ENCODE measurements around the gene CTU2.

The CTU2 gene

DNA sequence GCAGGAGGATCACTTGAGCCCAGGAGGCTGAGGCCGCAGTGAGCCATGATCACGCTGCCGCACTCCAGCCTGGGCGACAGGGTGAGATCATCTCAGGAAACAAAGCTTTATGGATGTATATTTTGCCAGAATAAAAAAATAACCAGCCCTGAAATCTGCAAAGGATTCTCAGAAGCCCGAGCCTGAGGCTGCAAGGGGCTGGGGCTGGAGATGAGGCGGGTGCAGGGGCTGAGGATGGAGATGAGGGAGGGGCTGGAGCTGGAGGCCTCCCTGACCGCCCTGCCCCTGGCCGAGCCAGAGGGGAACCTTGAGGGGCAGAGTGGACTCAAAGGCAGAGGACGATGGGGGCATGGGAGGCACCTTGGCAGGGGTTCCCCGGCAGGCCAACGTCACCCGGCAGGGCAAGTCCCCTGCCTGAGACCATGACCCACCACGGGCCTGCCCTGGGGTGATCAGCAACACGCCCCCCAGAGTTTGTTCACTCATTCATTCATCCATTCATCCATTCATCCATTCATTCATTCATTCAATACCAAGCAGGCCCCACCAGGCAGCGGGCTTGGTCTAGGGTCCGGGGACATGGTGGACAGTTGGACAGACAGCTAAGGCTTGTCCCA is 46.2 kb downstream of the CTU2 start:
- no peak for DNase-seq (ENCODE audit: low spot score)
- no peak overlapping the region for H3K27ac ChIP-seq
- TF ChIP-seq, protein P1, sequence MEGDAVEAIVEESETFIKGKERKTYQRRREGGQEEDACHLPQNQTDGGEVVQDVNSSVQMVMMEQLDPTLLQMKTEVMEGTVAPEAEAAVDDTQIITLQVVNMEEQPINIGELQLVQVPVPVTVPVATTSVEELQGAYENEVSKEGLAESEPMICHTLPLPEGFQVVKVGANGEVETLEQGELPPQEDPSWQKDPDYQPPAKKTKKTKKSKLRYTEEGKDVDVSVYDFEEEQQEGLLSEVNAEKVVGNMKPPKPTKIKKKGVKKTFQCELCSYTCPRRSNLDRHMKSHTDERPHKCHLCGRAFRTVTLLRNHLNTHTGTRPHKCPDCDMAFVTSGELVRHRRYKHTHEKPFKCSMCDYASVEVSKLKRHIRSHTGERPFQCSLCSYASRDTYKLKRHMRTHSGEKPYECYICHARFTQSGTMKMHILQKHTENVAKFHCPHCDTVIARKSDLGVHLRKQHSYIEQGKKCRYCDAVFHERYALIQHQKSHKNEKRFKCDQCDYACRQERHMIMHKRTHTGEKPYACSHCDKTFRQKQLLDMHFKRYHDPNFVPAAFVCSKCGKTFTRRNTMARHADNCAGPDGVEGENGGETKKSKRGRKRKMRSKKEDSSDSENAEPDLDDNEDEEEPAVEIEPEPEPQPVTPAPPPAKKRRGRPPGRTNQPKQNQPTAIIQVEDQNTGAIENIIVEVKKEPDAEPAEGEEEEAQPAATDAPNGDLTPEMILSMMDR (IDR thresholded peaks at IDR 0.05), result no peak
- no peak overlapping the region for H3K4me3 ChIP-seq

DNA sequence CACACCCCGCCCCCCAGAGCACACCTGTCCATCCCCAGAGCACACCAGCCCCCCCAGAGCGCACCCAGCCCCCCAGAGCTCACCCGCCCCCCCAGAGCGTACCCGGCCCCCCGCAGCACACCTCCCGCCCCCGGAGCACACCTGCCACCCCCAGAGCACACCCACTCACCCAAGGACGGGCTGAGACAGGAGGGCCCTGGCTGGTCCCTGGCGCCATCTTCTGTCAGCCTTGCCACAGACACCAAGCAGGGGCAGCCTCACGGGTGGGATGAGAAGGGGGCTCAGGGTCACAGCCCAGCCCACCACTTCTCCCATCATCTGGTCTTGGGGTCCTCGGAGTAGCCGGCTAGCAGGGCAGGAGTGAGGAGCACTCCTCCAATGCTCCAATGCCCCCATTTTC is 46.9 kb downstream of the CTU2 start:
- TF ChIP-seq, protein P1 (IDR thresholded peaks at IDR 0.05), result no peak
- DNase-seq (ENCODE audit: low spot score), result no peak
- Histone ChIP-seq H3K4me3 (no peak overlapping the region), H3K27ac (no peak overlapping the region)

DNA sequence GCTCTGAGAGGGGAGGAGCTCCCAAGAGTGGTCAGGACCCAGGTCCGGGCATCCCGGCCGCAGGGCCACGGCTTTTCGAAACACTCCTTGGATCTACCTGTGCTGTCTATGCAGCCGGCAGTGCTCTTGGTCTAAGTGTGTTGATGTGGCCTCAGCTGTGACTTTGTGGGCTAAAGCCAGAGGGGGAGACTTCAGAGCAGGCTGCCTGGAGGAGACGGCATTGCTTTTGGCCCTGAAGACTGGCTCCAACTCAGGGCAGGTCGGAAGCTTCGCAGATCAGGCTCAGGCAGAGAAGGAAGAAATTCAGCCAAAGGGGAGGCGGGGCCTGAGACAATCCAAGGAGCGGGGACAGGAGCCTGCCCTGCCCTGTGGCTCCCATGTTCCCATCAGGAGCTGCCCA is 47.3 kb downstream of the CTU2 start:
- DNase-seq (ENCODE audit: low spot score), result no peak
- Histone ChIP-seq H3K4me3 (no peak overlapping the region), H3K27ac (no peak overlapping the region)
- TF ChIP-seq, protein P1 (IDR thresholded peaks at IDR 0.05), result no peak

DNA sequence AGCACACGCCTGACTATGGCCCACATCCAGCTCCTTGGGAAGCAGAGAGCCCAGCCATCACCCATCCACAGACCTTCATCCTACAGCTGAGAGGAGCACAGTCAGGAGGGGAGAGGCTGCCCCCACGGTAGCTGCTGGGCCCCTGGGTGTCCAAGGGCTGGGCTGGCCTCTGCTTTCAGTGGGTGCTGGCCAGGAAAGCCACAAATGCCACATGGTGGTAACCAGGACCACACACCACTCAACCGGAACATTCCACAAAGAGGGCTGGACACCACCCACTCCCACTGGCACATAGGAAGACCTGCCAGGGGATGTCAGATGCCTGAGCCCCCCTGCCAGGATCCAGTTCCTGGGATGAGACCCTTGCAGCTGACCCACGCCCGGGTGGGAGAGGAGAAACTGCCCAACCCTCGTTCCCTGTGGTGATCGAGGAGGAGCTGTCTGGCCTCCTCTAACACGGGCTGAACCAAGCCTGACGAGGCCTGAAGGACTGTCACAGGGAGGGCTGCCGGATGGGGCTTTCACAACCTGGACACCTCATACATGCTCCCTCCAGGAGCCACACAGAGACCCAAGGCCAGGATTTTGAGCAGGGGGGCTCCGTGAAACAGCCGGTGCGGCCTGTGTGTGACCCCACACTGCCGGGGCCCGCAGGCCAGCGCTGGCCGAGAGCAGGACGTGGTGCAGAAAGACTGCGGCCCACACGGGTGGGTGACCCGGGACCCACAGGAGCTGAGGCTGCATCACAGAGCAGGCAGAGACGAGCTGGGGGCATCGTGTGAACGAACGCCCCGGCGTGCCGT is 48.0 kb downstream of the CTU2 start:
- TF ChIP-seq, protein P1 (IDR thresholded peaks at IDR 0.05), result no peak
- H3K27ac ChIP-seq, result no peak overlapping the region
- no peak overlapping the region for H3K4me3 ChIP-seq
- DNase-seq (ENCODE audit: low spot score), result no peak

DNA sequence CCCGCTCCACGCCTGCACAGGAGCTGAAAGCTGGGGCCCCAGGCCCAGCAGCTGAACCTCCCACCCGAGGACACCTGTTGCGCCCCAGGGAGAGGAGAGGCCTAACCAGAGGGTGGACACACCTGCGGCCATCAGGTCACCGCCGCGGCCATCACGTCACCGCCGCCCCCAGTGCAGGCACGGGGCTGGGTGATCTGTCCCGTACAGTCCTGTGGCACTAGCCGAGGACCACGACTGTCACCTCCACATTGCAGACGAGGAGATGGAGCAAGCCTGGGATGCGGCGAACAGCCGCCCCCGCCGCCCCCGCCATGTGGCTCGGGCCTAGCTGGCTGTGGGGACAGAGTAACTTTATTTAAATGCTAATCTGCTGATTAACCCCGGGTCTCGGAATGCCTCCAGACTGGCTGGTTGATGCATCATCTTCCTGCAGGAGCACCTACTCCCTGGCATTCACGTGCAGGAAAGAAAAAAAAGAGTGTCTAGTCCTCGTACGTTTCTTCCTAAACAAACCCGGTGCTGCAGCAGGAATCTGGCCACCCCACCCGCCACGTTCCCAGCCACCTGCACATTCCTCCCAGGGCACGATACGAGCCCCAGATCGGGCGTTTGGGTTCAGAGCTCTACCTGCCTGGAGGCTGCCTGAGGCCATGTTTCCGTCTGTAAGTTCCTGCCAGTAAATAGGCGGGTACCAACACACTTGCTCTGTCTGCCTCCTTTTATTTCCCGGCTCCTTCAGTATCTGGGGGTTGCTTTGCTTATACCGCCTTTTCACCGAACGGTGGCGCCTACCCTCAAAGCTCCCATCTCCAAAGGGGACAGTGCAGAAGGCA is 48.8 kb downstream of the CTU2 start:
- H3K27ac ChIP-seq, result no peak overlapping the region
- H3K4me3 ChIP-seq, result no peak overlapping the region
- no peak for DNase-seq (ENCODE audit: low spot score)
- TF ChIP-seq, protein P1 (IDR thresholded peaks at IDR 0.05), result no peak

DNA sequence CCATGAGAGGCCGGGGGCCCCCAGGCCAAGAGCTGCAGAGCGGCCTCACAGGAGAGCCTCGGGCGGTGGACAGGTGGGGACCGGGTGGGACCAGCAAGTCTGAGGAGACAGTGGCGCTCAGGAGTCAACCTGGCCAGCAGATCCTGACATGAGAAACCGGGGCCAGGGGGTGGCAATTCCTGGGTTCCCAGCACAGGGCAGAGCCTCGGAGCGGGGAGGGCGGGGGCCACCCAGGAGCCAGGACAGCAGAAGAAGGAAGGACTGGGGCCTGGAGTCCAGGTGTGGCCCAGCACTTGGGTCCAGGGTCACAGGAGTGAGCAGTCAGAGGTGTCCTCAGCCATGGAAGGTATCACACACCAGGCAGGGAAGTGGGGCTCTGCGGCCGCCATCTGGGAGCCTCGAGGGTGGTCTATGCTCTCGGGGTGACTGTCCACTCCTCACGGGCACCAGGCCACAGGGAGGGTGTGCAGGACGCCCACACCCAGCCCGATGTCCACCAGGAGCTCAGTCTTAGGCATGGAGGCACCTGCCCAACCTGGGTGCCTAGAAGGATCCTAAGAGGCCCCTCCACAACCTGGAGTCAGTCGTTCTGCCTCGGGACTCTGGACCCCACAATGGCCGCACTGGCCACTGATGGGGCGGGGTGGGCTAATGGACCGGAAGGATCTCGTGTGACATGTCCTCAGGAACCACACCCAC is 49.6 kb downstream of the CTU2 start:
- TF ChIP-seq, protein P1 (IDR thresholded peaks at IDR 0.05), result no peak
- Histone ChIP-seq H3K4me3 (no peak overlapping the region), H3K27ac (no peak overlapping the region)
- DNase-seq (ENCODE audit: low spot score), result no peak
